RCC 7860 (cell line): ENCODE results near the gene RNF112.

Experiments
- DNase-seq: peaks from one replicate; pipeline ENCODE4 v3.0.0-alpha.2; 2015; ENCODE audit warnings: low spot score
- FAIRE-seq: peaks from 2 replicates; lab custom pipeline; 2012; peaks lifted over from hg19 to GRCh38; lab: Jason Lieb, UNC

Gene RNF112

DNA sequence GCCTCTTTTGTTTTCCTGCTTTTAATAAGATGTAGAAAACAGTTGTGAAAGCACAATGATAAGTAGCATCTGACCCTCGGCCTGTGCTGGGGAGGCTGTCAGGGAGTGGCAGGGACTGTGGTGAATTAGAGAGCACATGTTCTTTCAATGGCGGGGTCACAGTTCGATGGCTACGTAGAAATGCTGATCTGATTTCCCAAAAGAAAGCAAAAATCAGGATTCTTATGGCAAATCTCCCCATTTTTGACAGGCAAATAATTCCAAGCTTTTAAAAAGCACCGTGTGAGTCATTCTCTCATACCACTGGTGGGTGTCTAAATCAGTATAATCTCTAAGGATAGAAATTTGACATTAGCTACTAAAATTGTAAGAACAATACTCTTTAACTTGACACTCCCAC is 36.9 kb upstream of the RNF112 start:
- DNase-seq (no peak), FAIRE-seq (no peak)

GRCh38 chr17:19375732-19376131 is 35.3 kb upstream of the RNF112 start:
- FAIRE-seq (no peak), DNase-seq (no peak)

- DNase-seq, result no peak
- no peak for FAIRE-seq
Measured at GRCh38 chr17:19376811-19377210, 34.2 kb upstream of the RNF112 start.

DNA sequence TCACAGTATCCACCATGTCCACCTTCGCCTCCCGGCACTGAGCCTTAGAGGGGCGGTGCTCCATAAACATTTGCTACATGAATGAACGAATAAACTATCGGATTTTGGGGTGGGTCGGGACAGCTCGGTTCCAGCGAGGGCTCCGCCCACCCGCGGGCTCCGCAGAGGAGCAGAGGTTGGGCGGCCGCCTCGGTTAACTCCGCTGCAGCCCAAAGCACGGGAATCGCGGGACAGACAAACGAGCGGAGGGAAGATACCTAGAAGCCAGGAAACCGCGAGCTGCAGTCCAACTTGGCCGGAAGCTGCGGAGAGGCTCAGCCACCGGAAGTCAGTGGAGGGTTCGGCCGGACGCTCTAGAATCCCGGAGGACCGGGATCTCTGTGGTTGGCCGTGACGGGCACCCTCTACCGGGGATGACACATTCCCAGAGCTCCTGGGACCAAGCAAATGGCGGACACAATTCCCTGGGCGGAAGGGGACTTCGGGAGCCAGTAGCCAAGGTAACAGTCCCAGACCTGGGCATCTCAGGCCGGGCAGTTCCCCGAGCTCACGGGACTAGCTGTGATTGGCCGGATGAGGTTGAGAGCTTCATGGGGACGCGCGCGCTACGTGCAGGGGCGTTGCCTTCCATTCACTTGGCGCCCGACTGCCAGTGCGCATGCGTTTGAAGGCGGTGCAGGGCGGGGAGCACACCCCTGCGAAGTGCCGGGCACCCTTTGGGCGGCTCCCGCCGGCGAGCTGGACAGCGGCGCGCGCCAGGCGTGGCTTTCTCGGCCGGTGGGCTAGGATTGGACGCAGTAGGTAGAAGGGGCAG is 33.2 kb upstream of the RNF112 start:
- DNase-seq (peak; percentile 96), FAIRE-seq (peak; percentile 83)

- FAIRE-seq (no peak), DNase-seq (no peak)
Measured at GRCh38 chr17:19378416-19379360, 32.3 kb upstream of the RNF112 start, which contains the start of gene MAPK7. Gene MAPK7, plus strand, starts transcription at chr17:19378498. Its CDS starts 403 bp downstream, at chr17:19378901.

GRCh38 chr17:19379361-19380065 is 31.5 kb upstream of the RNF112 start:
- no peak for DNase-seq
- no peak for FAIRE-seq

DNA sequence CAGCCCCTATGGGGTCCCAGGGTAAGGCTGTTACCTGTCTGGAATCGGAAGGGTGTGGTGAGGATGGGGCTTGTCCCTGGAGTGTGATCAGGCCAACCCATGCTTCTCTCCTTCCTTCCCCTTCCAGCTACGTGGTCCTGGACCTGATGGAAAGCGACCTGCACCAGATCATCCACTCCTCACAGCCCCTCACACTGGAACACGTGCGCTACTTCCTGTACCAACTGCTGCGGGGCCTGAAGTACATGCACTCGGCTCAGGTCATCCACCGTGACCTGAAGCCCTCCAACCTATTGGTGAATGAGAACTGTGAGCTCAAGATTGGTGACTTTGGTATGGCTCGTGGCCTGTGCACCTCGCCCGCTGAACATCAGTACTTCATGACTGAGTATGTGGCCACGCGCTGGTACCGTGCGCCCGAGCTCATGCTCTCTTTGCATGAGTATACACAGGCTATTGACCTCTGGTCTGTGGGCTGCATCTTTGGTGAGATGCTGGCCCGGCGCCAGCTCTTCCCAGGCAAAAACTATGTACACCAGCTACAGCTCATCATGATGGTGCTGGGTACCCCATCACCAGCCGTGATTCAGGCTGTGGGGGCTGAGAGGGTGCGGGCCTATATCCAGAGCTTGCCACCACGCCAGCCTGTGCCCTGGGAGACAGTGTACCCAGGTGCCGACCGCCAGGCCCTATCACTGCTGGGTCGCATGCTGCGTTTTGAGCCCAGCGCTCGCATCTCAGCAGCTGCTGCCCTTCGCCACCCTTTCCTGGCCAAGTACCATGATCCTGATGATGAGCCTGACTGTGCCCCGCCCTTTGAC is 30.3 kb upstream of the RNF112 start:
- FAIRE-seq, result no peak
- no peak for DNase-seq

DNA sequence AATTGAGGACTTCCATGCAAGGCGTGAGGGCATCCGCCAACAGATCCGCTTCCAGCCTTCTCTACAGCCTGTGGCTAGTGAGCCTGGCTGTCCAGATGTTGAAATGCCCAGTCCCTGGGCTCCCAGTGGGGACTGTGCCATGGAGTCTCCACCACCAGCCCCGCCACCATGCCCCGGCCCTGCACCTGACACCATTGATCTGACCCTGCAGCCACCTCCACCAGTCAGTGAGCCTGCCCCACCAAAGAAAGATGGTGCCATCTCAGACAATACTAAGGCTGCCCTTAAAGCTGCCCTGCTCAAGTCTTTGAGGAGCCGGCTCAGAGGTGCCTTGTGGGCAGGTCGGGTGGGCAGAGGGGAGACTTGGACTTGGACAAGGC is 29.7 kb upstream of the RNF112 start:
- no peak for DNase-seq
- FAIRE-seq, result no peak

DNA sequence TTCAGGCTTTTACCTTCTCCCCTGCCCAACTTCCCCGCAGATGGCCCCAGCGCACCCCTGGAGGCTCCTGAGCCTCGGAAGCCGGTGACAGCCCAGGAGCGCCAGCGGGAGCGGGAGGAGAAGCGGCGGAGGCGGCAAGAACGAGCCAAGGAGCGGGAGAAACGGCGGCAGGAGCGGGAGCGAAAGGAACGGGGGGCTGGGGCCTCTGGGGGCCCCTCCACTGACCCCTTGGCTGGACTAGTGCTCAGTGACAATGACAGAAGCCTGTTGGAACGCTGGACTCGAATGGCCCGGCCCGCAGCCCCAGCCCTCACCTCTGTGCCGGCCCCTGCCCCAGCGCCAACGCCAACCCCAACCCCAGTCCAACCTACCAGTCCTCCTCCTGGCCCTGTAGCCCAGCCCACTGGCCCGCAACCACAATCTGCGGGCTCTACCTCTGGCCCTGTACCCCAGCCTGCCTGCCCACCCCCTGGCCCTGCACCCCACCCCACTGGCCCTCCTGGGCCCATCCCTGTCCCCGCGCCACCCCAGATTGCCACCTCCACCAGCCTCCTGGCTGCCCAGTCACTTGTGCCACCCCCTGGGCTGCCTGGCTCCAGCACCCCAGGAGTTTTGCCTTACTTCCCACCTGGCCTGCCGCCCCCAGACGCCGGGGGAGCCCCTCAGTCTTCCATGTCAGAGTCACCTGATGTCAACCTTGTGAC is 29.1 kb upstream of the RNF112 start:
- DNase-seq (no peak), FAIRE-seq (no peak)

DNA sequence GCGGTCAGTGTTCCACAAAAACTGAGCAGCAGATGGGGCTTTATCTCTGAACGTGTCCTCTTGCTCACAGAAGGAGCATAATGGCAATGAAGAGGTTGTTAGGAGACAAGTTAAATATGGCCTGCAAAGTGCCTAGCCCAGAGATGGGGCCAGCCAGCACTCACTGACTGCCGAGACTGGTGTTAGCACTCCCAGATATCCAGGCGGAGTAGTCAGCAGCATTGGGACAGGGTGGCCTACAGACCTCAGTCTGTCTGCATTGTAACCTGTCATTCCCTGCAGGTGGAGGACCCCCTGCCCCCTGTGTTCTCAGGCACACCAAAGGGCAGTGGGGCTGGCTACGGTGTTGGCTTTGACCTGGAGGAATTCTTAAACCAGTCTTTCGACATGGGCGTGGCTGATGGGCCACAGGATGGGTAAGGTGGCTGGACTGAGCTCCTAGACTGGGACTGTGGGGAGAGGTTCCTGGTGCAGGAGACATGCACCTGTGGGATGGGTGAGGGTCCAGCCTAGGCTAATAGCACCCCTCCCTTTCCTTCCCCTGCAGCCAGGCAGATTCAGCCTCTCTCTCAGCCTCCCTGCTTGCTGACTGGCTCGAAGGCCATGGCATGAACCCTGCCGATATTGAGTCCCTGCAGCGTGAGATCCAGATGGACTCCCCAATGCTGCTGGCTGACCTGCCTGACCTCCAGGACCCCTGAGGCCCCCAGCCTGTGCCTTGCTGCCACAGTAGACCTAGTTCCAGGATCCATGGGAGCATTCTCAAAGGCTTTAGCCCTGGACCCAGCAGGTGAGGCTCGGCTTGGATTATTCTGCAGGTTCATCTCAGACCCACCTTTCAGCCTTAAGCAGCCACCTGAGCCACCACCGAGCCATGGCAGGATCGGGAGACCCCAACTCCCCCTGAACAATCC is 28.2 kb upstream of the RNF112 start:
- DNase-seq (no peak), FAIRE-seq (no peak)

GRCh38 chr17:19383681-19384470 is 27.2 kb upstream of the RNF112 start:
- FAIRE-seq (no peak), DNase-seq (no peak)

GRCh38 chr17:19384723-19385391 is 26.2 kb upstream of the RNF112 start:
- no peak for FAIRE-seq
- no peak for DNase-seq

DNA sequence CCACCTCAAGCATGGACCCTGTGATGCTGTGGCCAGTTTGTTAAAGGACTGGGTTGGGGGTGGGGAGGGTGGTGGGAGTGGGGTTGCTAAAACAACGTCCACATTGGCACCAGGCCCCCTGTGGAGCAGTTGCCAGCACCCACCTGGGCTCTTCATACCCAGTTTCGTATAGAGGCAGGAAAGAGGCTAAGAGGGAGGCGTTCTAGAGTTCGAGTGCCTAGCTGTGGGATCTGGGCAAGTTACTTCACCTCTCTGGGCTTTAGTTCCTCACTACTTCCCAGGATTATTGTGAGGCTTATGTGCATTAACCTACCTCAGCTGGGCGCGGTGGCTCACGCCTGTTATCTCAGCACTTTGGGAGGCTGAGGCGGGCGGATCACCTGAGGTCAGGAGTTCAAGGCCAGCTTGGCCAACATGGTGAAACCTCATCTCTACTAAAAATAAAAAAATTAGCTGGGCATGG is 25.5 kb upstream of the RNF112 start:
- no peak for FAIRE-seq
- no peak for DNase-seq

GRCh38 chr17:19386051-19386929 is 24.7 kb upstream of the RNF112 start:
- peak; percentile 28 for DNase-seq
- no peak for FAIRE-seq

DNA sequence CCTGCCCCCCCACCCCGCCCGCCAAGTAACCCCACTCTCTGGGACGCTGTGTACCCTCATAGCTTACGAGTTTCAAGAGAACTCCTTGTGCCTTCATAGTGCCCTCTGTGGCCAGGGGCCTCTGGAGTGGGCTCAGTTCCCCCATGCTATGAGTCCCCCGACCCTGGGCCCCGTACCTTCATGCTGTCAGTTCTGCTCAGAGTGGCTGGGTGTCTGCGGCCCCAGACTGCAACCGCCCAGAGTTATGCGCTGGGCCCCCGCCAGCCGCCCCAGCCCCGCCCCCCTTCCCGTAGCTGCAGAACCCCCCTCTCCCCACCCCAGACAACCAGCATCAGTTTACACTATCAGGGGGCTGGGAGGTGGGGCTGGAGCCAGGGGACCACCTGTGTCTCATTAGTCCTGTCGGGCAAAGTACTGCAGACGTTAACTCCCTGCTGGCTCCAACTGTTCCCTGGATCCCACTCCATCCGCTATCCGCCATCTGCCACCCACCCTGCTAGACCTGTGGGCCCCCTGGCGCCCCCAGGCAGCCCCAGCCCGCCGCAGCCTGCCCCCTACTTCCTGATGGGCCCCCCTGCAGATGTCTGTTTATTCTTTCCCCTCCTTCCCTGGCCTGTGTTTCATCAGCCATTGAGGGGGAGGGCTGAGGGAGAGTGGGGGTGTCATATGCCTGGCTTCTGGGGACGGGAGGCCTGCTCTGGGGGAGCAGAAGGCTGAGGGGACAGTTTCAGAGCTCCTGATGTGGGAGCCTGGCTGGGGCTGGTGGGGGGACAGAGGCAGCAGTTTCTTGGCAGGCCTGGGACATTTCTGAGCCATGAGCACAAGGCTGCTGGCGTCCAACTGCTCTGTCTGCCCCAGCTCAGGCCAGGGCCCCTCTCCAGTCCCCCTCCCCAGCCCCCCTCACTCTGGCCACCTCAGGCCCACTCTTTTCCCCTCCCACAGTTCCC is 23.8 kb upstream of the RNF112 start, which contains the start of gene MFAP4:
TSS of gene MFAP4 (minus strand) at position 217 of the 947 bp plus-strand sequence. CDS start at position 182, 35 bp downstream.
- no peak for DNase-seq
- no peak for FAIRE-seq
